ENCODE results near the gene RFX1.
"Not testable (repeated sequence)": the region's sequence is repeated elsewhere in the genome, so short reads cannot be mapped to it uniquely, and the experiment has no call there.

Gene RFX1

DNA sequence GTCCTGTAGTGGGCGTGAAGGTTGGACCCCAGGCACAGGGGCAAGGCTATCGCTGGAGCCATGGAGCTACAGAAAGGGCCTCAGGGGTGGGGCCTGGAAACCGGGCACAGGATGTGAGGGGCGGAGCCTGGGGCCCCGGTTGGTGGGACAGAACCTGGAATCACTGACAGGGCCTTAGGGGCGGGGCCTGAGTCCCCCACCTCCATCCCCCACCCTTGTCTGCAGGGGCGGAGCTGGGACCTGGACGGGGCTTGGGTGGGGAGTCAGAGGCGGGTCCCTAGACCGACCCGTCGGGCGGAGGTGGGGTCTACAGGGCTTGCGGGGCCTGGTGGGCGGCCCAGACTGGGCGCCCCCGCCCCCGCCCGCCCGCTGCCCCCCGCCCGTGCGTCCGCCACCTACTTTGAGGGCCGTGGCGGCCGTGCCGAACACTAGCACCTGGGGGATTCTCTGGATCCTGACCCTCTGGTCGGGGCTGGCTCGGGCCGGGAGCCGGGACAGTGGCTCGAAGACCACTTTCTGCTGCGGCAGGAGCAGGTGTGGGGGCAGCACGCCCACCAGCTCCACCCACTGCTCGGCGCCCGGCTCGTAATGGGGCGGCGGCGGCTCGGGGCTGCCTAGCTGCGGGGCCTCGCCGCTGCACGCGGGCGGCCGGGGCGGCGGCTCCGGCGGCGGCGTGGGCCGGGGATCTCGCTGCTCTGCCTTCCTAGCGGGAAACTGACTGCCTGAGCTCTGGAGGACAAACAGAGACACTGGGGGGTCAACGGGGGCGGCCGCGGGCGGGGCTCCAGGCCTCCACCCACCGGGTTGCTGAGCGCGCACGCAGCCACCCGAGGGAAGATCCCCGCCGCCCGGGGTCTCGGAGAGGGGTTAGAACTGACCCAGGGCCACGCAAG is 27.5 kb downstream of the RFX1 start:
- FAIRE-seq: no peak

- no peak for FAIRE-seq
Observed at GRCh38 chr19:13977803-13978202, 28.3 kb downstream of the RFX1 start.

DNA sequence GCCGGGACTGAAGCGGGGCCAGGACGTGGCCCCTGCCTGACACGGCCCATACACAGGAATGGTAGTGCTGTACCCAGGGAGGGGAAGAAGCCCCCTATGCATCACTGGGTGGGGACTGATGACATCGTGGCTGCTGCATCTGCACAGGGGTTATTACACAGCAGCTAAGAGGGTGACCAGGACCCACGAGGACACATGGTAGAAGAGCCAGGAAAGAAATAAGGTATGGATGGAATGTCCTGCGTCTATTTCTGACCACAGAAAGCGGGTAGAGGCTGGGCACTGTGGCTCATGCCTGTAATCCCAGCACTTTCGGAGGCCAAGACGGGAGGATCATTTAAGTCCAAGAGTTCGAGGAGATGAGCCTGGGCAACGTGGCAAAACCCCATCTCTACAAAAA is 29.7 kb downstream of the RFX1 start:
- FAIRE-seq: no peak

GRCh38 chr19:13975870-13976269 is 30.2 kb downstream of the RFX1 start:
- no peak for FAIRE-seq

DNA sequence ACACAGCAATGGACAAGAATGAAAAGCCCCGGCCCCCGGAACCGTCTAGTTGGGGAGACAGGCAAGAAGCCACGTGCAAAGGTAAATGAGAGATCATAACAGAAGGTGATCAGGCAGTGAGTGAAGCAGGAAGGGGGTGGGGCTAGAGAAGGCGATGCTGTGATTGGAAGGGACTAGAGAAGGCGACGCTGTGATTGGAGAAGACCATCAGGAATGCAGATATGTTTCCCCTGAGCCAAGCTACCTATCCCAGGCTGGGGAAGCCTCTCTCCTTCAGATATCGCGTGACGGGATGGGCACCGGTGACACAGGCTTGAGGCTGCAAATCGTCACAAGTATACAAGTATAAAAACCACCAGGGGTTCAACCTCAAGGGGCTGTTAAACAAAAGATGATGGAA is 32.0 kb downstream of the RFX1 start:
- no peak for FAIRE-seq

- FAIRE-seq: not testable (repeated sequence)
Observed at GRCh38 chr19:13973479-13973878, 32.6 kb downstream of the RFX1 start.

- no peak for FAIRE-seq
Observed at GRCh38 chr19:13972368-13973155, 33.6 kb downstream of the RFX1 start.

GRCh38 chr19:13971868-13972267 is 34.3 kb downstream of the RFX1 start:
- not testable (repeated sequence) for FAIRE-seq

DNA sequence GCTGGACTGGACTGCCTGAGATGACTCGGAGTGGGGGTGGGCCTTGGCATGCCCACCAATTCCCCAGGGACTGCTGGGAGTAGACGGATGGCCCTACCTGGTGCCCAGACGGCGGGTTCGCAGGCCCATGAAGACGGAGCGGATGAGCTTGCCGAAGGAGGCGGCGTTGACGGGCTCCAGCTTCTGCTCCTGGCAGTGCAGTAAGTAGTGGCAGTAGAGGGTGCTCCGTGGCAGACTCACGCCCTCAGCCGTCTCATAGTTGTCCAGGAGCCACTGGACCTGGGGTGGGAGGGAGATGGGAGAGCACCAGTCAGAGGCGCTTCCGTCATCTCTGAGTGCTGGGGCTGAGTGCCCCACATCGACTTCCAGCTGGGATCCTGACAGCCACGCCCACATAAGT is 36.2 kb downstream of the RFX1 start:
- FAIRE-seq: no peak

DNA sequence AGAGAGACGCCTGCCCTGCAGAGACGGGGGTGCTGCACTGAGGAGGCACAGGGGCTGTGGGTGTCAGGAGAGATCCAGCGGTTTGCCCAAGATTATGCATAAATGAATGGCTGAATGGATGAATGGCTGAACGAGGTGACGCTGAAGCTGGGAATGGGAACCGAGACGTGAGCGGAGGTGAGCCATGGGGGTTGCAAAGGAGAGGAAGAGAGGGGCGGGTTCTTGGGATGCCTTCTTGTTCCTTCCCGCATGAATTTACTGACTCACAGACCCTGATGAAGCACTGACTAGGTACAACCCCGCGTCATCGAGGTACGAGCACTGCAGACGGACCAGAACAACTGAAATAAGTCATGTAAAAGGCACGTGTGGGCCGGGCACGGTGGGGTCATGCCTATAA is 37.1 kb downstream of the RFX1 start:
- no peak for FAIRE-seq

GRCh38 chr19:13968383-13968935 is 37.7 kb downstream of the RFX1 start:
- no peak for FAIRE-seq

DNA sequence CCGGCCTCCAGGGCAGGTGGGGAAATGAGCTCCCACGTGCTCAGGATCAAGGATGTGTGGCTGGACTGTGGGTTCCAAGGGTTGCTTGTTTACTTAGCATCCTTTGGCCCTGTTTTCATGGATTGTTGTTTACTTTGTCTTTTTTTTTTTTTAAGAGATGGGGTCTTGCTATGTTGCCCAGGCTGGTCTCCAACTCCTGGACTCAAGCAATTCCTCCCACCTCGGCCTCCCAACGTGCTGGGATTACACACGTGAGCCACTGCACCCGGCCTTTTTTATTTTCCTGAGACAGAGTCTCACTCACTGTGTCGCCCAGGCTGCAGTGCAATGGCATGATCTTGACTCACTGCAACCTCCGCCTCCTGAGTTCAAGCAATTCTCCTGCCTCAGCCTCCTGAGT is 38.9 kb downstream of the RFX1 start:
- FAIRE-seq: not testable (repeated sequence)

GRCh38 chr19:13966684-13967128 is 39.4 kb downstream of the RFX1 start:
- no peak for FAIRE-seq

DNA sequence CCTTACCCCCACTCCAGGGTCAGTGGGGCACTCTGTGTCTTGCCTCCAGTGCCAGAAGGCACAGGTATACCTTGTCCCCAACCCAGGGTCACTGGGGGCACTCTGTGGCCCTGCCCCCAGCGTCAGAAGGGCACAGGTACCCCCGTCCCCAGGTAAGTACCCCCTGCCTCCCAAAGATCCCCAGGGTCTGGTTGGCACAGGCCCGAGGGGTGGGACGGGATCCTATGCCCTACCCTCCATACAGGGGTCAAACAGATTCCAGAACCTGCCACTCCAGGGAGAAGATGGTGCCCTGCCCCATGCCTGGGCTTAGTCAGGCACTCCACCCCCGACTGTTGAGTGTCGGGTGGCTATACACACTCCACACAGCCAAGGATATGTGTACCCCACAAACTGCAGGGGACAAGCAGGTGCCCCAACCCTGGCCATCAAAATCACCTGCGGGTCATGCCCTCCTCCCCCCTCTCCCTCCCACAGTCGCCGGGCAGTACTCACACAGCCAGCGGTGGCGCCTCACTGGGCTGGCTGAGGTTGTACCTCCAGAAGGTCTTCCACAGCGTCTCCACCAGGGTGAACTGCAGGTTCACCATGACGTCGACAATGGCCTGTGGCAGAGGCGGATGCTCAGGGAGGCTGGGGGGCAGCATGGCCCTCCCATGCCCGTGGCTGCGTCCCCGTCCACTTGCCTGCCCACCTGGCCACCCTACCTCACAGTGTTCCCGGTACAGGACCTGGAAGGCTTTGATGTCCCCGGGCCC is 40.0 kb downstream of the RFX1 start:
- no peak for FAIRE-seq

DNA sequence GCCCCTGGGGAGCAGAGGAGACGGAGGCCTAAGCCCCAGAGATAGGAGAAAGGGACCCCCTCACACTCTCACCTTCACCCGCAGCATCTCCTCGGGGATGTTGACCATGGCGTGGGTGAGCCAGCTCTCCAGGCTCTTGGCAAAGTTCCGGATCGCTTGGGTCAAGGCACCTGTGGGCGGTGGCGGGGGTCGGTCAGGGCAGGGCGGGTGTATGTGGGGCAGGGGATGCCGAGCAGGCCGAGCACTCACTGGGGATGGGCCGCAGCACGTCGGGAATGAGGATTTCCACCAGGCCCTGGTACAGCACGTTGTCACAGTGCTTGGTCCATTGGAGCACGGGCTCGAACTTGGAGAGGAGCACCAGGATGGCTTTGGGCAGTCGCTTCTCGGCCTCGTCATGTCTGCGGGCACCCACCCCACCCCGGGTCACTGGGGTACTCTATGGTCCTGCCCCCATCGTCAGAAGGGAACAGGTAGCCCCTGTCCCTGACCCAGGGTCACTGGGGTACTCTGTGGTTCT is 40.7 kb downstream of the RFX1 start:
- FAIRE-seq: no peak

DNA sequence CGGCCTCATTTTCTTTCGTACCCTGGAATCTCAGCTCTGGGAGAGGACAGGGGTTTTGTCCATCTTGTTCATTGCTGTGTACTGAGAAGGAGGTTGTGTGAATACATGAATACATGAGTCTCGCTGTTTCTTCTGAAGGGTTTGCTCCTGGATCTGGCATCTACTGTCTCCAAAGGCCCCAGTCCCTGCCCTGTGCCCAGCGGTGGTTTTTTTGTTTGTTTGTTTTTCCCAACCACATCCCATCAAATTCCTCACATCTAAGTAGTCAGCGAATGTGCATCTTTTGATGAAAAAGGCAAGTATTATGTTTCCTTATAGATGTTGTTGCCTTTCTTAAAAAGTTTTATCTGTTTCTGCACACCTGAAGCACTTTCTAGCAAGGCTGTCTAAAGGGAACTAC is 41.3 kb downstream of the RFX1 start:
- FAIRE-seq: no peak

DNA sequence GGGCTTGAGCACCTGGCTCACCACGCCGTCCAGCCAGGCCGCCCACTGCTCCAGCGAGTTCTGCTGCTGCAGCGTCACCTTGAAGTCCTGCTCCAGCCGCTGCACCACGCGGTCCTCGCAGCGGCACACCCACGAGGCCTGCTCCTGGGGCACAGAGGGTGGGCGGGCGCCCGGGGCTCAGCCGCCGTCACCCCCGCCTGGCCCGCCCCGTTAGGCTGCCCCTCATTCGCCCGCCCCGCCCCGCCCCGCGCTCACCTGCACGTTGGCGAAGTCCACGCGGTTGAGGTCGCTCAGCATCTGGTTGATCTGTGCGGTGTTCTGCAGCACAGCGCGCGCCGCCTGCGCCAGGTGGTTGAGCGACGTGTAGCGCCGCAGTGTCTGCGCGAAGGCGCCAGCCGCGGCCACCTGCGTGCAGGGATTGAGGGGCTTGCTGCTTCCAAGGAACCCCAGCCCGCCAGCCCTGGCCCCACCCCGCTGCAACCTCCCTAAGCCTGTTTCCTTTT is 42.5 kb downstream of the RFX1 start:
- FAIRE-seq: no peak

- no peak for FAIRE-seq
Observed at GRCh38 chr19:13962699-13963602, 43.2 kb downstream of the RFX1 start.

DNA sequence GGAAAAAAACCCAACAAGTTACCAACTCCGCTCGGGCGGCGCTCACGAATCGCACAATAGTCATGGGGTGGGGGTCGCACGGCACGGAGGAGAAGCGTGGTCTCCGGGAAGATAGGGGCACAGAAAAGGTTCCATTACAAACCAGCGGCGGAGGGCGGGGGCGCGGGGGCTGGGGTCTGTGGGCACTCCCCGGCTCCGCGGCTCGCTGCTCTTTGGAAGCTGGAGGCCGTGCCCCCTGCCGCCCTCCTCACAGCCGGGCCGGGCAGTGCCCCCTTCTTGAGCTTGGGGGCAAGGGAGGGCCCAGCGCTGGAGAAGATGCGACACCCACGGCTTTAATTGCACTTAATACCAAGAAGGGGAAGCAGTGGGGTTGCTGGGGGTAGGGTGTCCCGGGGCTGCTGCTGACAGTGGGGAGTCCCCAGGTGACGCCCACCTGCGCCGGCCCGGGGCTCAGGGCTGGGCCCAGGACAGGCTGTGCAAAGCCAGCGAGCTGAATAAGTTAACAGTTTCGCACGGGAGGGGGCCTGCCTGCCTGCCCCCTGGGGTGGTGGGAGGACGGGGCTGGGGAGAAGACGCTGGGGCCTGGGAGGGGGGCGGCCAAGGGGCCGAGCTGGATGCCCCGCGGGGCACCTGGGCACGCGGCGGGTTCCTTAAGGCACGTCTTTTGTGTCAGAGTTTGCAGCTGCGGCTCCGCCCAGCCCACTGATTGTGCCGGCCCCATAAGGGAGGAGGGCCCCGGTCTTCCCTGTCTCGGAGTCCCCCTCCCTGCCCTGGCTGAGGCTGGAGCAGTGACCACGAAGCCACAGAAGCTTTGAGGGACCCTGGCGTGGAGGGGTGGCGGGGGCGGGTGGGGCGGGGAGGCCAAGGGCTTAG is 44.1 kb downstream of the RFX1 start:
- FAIRE-seq: no peak
